IMR-90 (cell line): ENCODE data around the gene ZDHHC14. TPM values are rescaled to one million over a fixed set of nuclear protein-coding genes. Genes with fewer than 3 reads are reported as not detected.

ENCODE experiments used
- ATAC-seq: fragments of 200-7000 bp; cut with Tn5 transposase; 2 replicates; pipeline ENCODE4 v1.9.1; 2020; ENCODE audit warnings: low read depth, mild to moderate bottlenecking, moderate library complexity
- BruUV-seq: library from RNA; stranded (reverse); fragments of 400-500 nt; replicated peaks from 2 replicates; lab custom pipeline; 2021; lab: Mats Ljungman, UMichigan
- CTCF ChIA-PET: fragments of 300-600 bp; formaldehyde crosslinking; extraction: SDS; loops from one replicate; lab custom pipeline; 2021; ENCODE audit warnings: antibody characterized with exemption; lab: Yijun Ruan, JAX
- POLR2A ChIA-PET: fragments of 300-600 bp; sonication (Branson Sonifier 250); formaldehyde crosslinking; loops from one replicate; lab custom pipeline; 2022; ENCODE audit warnings: antibody characterized with exemption; ENCODE audit not compliant: unreplicated experiment; lab: Charles Lee
- DNase-seq: peaks from one replicate; pipeline ENCODE4 v3.0.0; 2013
- H2AFZ ChIP-seq: replicated peaks from 2 replicates; pipeline ENCODE3; 2013; ENCODE audit warnings: low read length, mild to moderate bottlenecking; ENCODE audit not compliant: poor library complexity
- H2AK5ac ChIP-seq: 2 replicates; pipeline ENCODE4 v1.6.1; 2013; ENCODE audit warnings: low read depth, low read length, inconsistent platforms
- H2AK9ac ChIP-seq: replicated peaks from 2 replicates; pipeline ENCODE3; 2013; ENCODE audit warnings: mild to moderate bottlenecking, low read depth, low read length, moderate library complexity; ENCODE audit not compliant: poor library complexity
- H2BK120ac ChIP-seq: 2 replicates; pipeline ENCODE4 v1.6.1; 2013; ENCODE audit warnings: low read depth, low read length, inconsistent platforms
- H2BK15ac ChIP-seq: 3 replicates; pipeline ENCODE4 v1.6.1; 2013; ENCODE audit warnings: low read depth, low read length, inconsistent platforms
- H2BK20ac ChIP-seq: 2 replicates; pipeline ENCODE4 v1.6.1; 2013; ENCODE audit warnings: low read depth, mild to moderate bottlenecking, inconsistent platforms, low read length, moderate library complexity
- H2BK5ac ChIP-seq: 2 replicates; pipeline ENCODE4 v1.6.1; 2013; ENCODE audit warnings: mild to moderate bottlenecking, low read depth, low read length, inconsistent platforms; ENCODE audit not compliant: poor library complexity, severe bottlenecking
- H3K14ac ChIP-seq: replicated peaks from 2 replicates; pipeline ENCODE4 v1.6.1; 2013; ENCODE audit warnings: low read depth, low read length, inconsistent platforms
- H3K18ac ChIP-seq: 2 replicates; pipeline ENCODE4 v1.6.1; 2013; ENCODE audit warnings: low read depth, low read length, control low read depth
- H3K23ac ChIP-seq: 2 replicates; pipeline ENCODE4 v1.6.1; 2013; ENCODE audit warnings: low read depth, low read length, inconsistent platforms
- H3K27ac ChIP-seq: 2 replicates; pipeline ENCODE4 v1.5.1; 2013; ENCODE audit warnings: mild to moderate bottlenecking, control low read depth, low read length; ENCODE audit not compliant: insufficient read depth
- H3K27me3 ChIP-seq: 2 replicates; pipeline ENCODE4 v1.6.1; 2013; ENCODE audit warnings: low read length; ENCODE audit not compliant: control insufficient read depth, insufficient read depth
- H3K36me3 ChIP-seq: 2 replicates; pipeline ENCODE4 v1.6.1; 2013; ENCODE audit warnings: low read length, mixed read lengths; ENCODE audit not compliant: control insufficient read depth, insufficient read depth
- H3K4ac ChIP-seq: 2 replicates; pipeline ENCODE4 v1.6.1; 2013; ENCODE audit warnings: low read depth, low read length, inconsistent platforms
- H3K4me1 ChIP-seq: 2 replicates; pipeline ENCODE4 v1.6.1; 2013; ENCODE audit warnings: low read length, mixed read lengths; ENCODE audit not compliant: control insufficient read depth, insufficient read depth
- H3K4me2 ChIP-seq: 2 replicates; pipeline ENCODE4 v1.6.1; 2013; ENCODE audit warnings: low read depth, mild to moderate bottlenecking, control low read depth, low read length, moderate library complexity
- H3K4me3 ChIP-seq: 2 replicates; pipeline ENCODE4 v1.5.1; 2013; ENCODE audit warnings: low read depth, mild to moderate bottlenecking, control low read depth, low read length, moderate library complexity; ENCODE audit not compliant: insufficient read depth
- H3K56ac ChIP-seq: 2 replicates; pipeline ENCODE4 v1.6.1; 2013; ENCODE audit warnings: low read length, inconsistent platforms; ENCODE audit not compliant: insufficient read depth; ENCODE audit errors: extremely low read depth
- H3K79me1 ChIP-seq, 2 experiments: 2 replicates each; pipeline ENCODE4 v1.6.1; 2013; ENCODE audit warnings: low read length in 2 of 2, inconsistent platforms in 1 of 2, low read depth in 1 of 2
- H3K9ac ChIP-seq: 2 replicates; pipeline ENCODE4 v1.6.1; 2013; ENCODE audit warnings: low read depth, low read length, control low read depth
- H3K9me1 ChIP-seq: 2 replicates; pipeline ENCODE4 v1.6.1; 2013; ENCODE audit warnings: low read length, inconsistent platforms; ENCODE audit not compliant: insufficient read depth
- H3K9me3 ChIP-seq: 2 replicates; pipeline ENCODE4 v1.6.1; 2013; ENCODE audit warnings: low read length; ENCODE audit not compliant: control insufficient read depth, insufficient read depth
- H4K20me1 ChIP-seq: 2 replicates; pipeline ENCODE4 v1.6.1; 2013; ENCODE audit warnings: low read length, inconsistent platforms; ENCODE audit not compliant: insufficient read depth
- H4K5ac ChIP-seq: 2 replicates; pipeline ENCODE4 v1.6.1; 2013; ENCODE audit warnings: mild to moderate bottlenecking, low read depth, low read length, control low read depth
- H4K8ac ChIP-seq, 2 experiments: 2 replicates each; pipeline ENCODE4 v1.6.1; 2013; ENCODE audit warnings: low read depth in 2 of 2, low read length in 2 of 2, control low read depth in 1 of 2, inconsistent platforms in 1 of 2
- H4K91ac ChIP-seq: 2 replicates; pipeline ENCODE4 v1.6.1; 2013; ENCODE audit warnings: low read depth, low read length, inconsistent platforms; ENCODE audit not compliant: insufficient read depth
- CHD1 ChIP-seq: IDR thresholded peaks from 2 replicates; pipeline ENCODE4 v1.6.1; 2012; ENCODE audit warnings: low read depth, low read length, improper control_type of control experiment
- ELK1 ChIP-seq: fragments of 150-350 bp; IDR thresholded peaks from 2 replicates; pipeline ENCODE4 v1.6.1; 2016; ENCODE audit warnings: low read depth, mild to moderate bottlenecking, low read length, moderate library complexity, borderline replicate concordance
- POLR2A ChIP-seq: IDR thresholded peaks from 2 replicates; pipeline ENCODE4 v1.6.1; 2012; ENCODE audit warnings: mild to moderate bottlenecking, low read depth, low read length
- RFX5 ChIP-seq: IDR thresholded peaks from 2 replicates; pipeline ENCODE4 v1.8.0; 2012; ENCODE audit warnings: low read depth, mild to moderate bottlenecking, low read length, moderate library complexity
- SMC3 ChIP-seq: fragments of 150-350 bp; IDR thresholded peaks from 2 replicates; pipeline ENCODE4 v1.6.1; 2016; ENCODE audit warnings: low read depth, mild to moderate bottlenecking, antibody characterized with exemption, low read length, moderate library complexity
- USF2 ChIP-seq: fragments of 150-350 bp; IDR thresholded peaks from 2 replicates; pipeline ENCODE4 v1.6.1; 2017; ENCODE audit warnings: mild to moderate bottlenecking, antibody characterized with exemption, low read length, low read depth
- WGBS, 2 experiments: methylation state at CpG; one replicate each; pipeline versions ENCODE4 v1.1.5 to v1.1.7; 2013; ENCODE audit warnings: missing lambda C conversion rate in 2 of 2; ENCODE audit not compliant: insufficient read length in 1 of 2; ENCODE audit errors: extremely low coverage in 2 of 2; 5-methylcytosine and 5-hydroxymethylcytosine counted together
- dilution Hi-C: fragments of 300-500 bp; cut with HindIII; formaldehyde crosslinking; loops from one replicate; pipeline ENCODE4 v1.14.3; 2018; ENCODE audit warnings: low sequenced_read_pairs; ENCODE audit not compliant: unreplicated experiment
- in situ Hi-C: fragments of 300-500 bp; cut with MboI; formaldehyde crosslinking; loops from 3 replicates; pipeline ENCODE4 v1.14.3; 2019; ENCODE audit warnings: low sequenced_read_pairs, inconsistent platforms, mixed read lengths
- intact Hi-C: fragments of 100-400 bp; cut with micrococcal nuclease; formaldehyde crosslinking; loops from 2 replicates; pipeline ENCODE4 v1.10.0; 2022
- polyA plus RNA-seq, 3 experiments: library from polyadenylated mRNA; depleted of rRNA; stranded (reverse); fragments of >200 nt; gene quantifications; 2 replicates each; pipeline ENCODE4 v1.2.3, GENCODE V29; 2012; ENCODE audit warnings: low replicate concordance in 1 of 3
- total RNA-seq: library from RNA; depleted of rRNA; stranded (reverse); fragments of >200 nt; gene quantifications from 2 replicates; pipeline ENCODE4 v1.2.3, GENCODE V29; 2012

Gene ZDHHC14
- total and polyA plus RNA-seq, 2 of the 4 experiments (the other 2 are of a cell fraction): 0.90 to 2.0 TPM

- Histone ChIP-seq H3K36me3 (no peaks in the 10 kb centered on the region), H4K91ac (no peak overlapping the region), H4K20me1 (no peaks in the 10 kb centered on the region), H2AK9ac (no peak overlapping the region), H2AFZ (no peak overlapping the region), H3K27ac (no peak overlapping the region), H3K9me3 (peaks cover 12% of the 10 kb centered on the region), H3K9me1 (no peaks in the 10 kb centered on the region), H2BK120ac (no peak overlapping the region), H3K23ac (no peak overlapping the region), H2BK5ac (no peak overlapping the region), H3K18ac (no peak overlapping the region), H2AK5ac (no peak overlapping the region), H3K14ac (no peak overlapping the region), H3K79me1 (no peaks in the 10 kb centered on the region), H3K4me1 (no peaks in the 10 kb centered on the region; the same call in 1 of the 2 replicates), H3K4me2 (no peak overlapping the region), H3K9ac (no peak overlapping the region), H3K27me3 (peaks cover 10% of the 10 kb centered on the region), H3K56ac (no peak overlapping the region), H4K5ac (no peak overlapping the region), H2BK15ac (no peak overlapping the region), H4K8ac (no peak overlapping the region), H3K4me3 (no peak overlapping the region), H2BK20ac (no peak overlapping the region), H3K4ac (no peak overlapping the region)
- dilution Hi-C loops (no loop called here), intact Hi-C loops (no loop called here), in situ Hi-C loops (no loop called here)
- 69% methylated on average over 3 of the region's 7 CpGs; no CpG with 5 or more reads in 1 of the 2 experiments for WGBS, 2 experiments
- POLR2A ChIA-PET: no interaction called here
- no peak for DNase-seq
- ATAC-seq: no peak
- CTCF ChIA-PET: no interaction called here
- BruUV-seq: no TSS peak
- TF ChIP-seq POLR2A (no peak), SMC3 (no peak), ELK1 (no peak), RFX5 (no peak), USF2 (no peak), CHD1 (no peak)
Observed at GRCh38 chr6:157725836-157726235, 344.8 kb downstream of the ZDHHC14 start.
